ENCODE results near the gene FOXN3.

The FOXN3 gene

GRCh38 chr14:89382901-89383845 lies 33.9 kb downstream of the FOXN3 start:
- DNase-seq (ENCODE audit: low spot score) = no peak

GRCh38 chr14:89382487-89382886 lies 34.5 kb downstream of the FOXN3 start:
- DNase-seq (ENCODE audit: low spot score) = no peak

- no peak for DNase-seq (ENCODE audit: low spot score)
Observed at GRCh38 chr14:89379891-89380820, 36.9 kb downstream of the FOXN3 start.

- no peak for DNase-seq (ENCODE audit: low spot score)
Observed at GRCh38 chr14:89379006-89379405, 38.0 kb downstream of the FOXN3 start.

- no peak for DNase-seq (ENCODE audit: low spot score)
Observed at GRCh38 chr14:89378119-89378518, 38.9 kb downstream of the FOXN3 start.

GRCh38 chr14:89377544-89377943 lies 39.5 kb downstream of the FOXN3 start:
- no peak for DNase-seq (ENCODE audit: low spot score)

GRCh38 chr14:89374908-89375307 lies 42.1 kb downstream of the FOXN3 start:
- DNase-seq (ENCODE audit: low spot score) = no peak

- no peak for DNase-seq (ENCODE audit: low spot score)
Observed at GRCh38 chr14:89373185-89373584, 43.8 kb downstream of the FOXN3 start.

- no peak for DNase-seq (ENCODE audit: low spot score)
Observed at GRCh38 chr14:89372512-89372883, 44.5 kb downstream of the FOXN3 start.

- no peak for DNase-seq (ENCODE audit: low spot score)
Observed at GRCh38 chr14:89371585-89372511, 45.2 kb downstream of the FOXN3 start.

- no peak for DNase-seq (ENCODE audit: low spot score)
Observed at GRCh38 chr14:89370781-89371180, 46.3 kb downstream of the FOXN3 start.

- DNase-seq (ENCODE audit: low spot score) = no peak
Observed at GRCh38 chr14:89370381-89370780, 46.7 kb downstream of the FOXN3 start.

GRCh38 chr14:89369656-89370055 lies 47.4 kb downstream of the FOXN3 start:
- DNase-seq (ENCODE audit: low spot score) = no peak

- no peak for DNase-seq (ENCODE audit: low spot score)
Observed at GRCh38 chr14:89368490-89369477, 48.2 kb downstream of the FOXN3 start.

- DNase-seq (ENCODE audit: low spot score) = no peak
Observed at GRCh38 chr14:89367779-89368120, 49.3 kb downstream of the FOXN3 start.

- no peak for DNase-seq (ENCODE audit: low spot score)
Observed at GRCh38 chr14:89366864-89367778, 49.9 kb downstream of the FOXN3 start.

- no peak for DNase-seq (ENCODE audit: low spot score)
Observed at GRCh38 chr14:89365061-89365801, 51.8 kb downstream of the FOXN3 start.

- DNase-seq (ENCODE audit: low spot score) = no peak
Observed at GRCh38 chr14:89364316-89364715, 52.7 kb downstream of the FOXN3 start.

- DNase-seq (ENCODE audit: low spot score) = no peak
Observed at GRCh38 chr14:89360277-89360676, 56.8 kb downstream of the FOXN3 start.

All from COLO829 (cell line).